Astrocyte (in vitro differentiated cells and primary cell): ENCODE measurements around the gene CHCHD6. TPM values are rescaled to one million over a fixed set of nuclear protein-coding genes. Genes with fewer than 3 reads are reported as not detected.

Experiments used
- DNase-seq: peaks from one replicate; pipeline ENCODE4 v3.0.0-alpha.2; 2010; ENCODE audit warnings: low read depth
- FAIRE-seq: peaks from 2 replicates; lab custom pipeline; 2011; peaks lifted over from hg19 to GRCh38; lab: Jason Lieb, UNC
- H2AFZ ChIP-seq: 2 replicates; pipeline ENCODE4 v1.6.0; 2012; ENCODE audit warnings: low read depth, low read length, inconsistent platforms
- H3K27ac ChIP-seq: 2 replicates; pipeline ENCODE4 v1.5.1; 2011; ENCODE audit warnings: low read depth, low read length, inconsistent platforms
- H3K27me3 ChIP-seq: 2 replicates; pipeline ENCODE4 v1.6.0; 2011; ENCODE audit warnings: low read length, inconsistent platforms; ENCODE audit not compliant: insufficient read depth
- H3K36me3 ChIP-seq: 2 replicates; pipeline ENCODE4 v1.5.1; 2011; ENCODE audit warnings: low read length, inconsistent platforms; ENCODE audit not compliant: insufficient read depth
- H3K4me1 ChIP-seq: 2 replicates; pipeline ENCODE4 v1.5.1; 2011; ENCODE audit warnings: low read length, inconsistent platforms; ENCODE audit not compliant: insufficient read depth
- H3K4me2 ChIP-seq: 2 replicates; pipeline ENCODE4 v1.6.0; 2012; ENCODE audit warnings: low read length, inconsistent platforms
- H3K4me3 ChIP-seq: 2 replicates; pipeline ENCODE4 v1.5.1; 2011; ENCODE audit warnings: low read depth, mild to moderate bottlenecking, low read length, inconsistent platforms; ENCODE audit not compliant: insufficient read depth
- H3K79me2 ChIP-seq: 2 replicates; pipeline ENCODE4 v1.6.0; 2012; ENCODE audit warnings: mild to moderate bottlenecking, low read length, inconsistent platforms; ENCODE audit not compliant: insufficient read depth
- H3K9ac ChIP-seq: 2 replicates; pipeline ENCODE4 v1.6.0; 2012; ENCODE audit warnings: mild to moderate bottlenecking, low read length, inconsistent platforms
- H3K9me3 ChIP-seq: 2 replicates; pipeline ENCODE4 v1.5.1; 2012; ENCODE audit warnings: low read depth, mild to moderate bottlenecking, low read length, inconsistent platforms; ENCODE audit not compliant: insufficient read depth
- H4K20me1 ChIP-seq: 2 replicates; pipeline ENCODE4 v1.6.0; 2012; ENCODE audit warnings: low read length, inconsistent platforms; ENCODE audit not compliant: insufficient read depth
- H3K27ac Mint-ChIP-seq: one replicate; pipeline ENCODE4 v1.8.0; 2021; ENCODE audit warnings: mild to moderate bottlenecking, mixed read lengths; ENCODE audit not compliant: unreplicated experiment
- H3K27me3 Mint-ChIP-seq: one replicate; pipeline ENCODE4 v1.8.0; 2021; ENCODE audit warnings: low read depth, mixed read lengths; ENCODE audit not compliant: unreplicated experiment
- H3K36me3 Mint-ChIP-seq: one replicate; pipeline ENCODE4 v1.8.0; 2021; ENCODE audit warnings: low read depth, mixed read lengths; ENCODE audit not compliant: unreplicated experiment
- H3K4me1 Mint-ChIP-seq: one replicate; pipeline ENCODE4 v1.8.0; 2021; ENCODE audit warnings: low read depth, mixed read lengths; ENCODE audit not compliant: unreplicated experiment
- H3K4me3 Mint-ChIP-seq: one replicate; pipeline ENCODE4 v1.8.0; 2021; ENCODE audit warnings: mild to moderate bottlenecking, moderate library complexity, mixed read lengths; ENCODE audit not compliant: unreplicated experiment
- H3K9me3 Mint-ChIP-seq: one replicate; pipeline ENCODE4 v1.8.0; 2021; ENCODE audit warnings: mild to moderate bottlenecking, mixed read lengths; ENCODE audit not compliant: unreplicated experiment
- CTCF ChIP-seq: IDR thresholded peaks from 2 replicates; pipeline ENCODE4 v1.5.1; 2011; ENCODE audit warnings: low read depth, mild to moderate bottlenecking, inconsistent platforms, low read length, moderate library complexity; ENCODE audit not compliant: insufficient read depth
- EZH2 ChIP-seq: IDR thresholded peaks from 2 replicates; pipeline ENCODE4 v1.6.1; 2012; ENCODE audit warnings: mild to moderate bottlenecking, low read length, inconsistent platforms; ENCODE audit not compliant: insufficient read depth
- total RNA-seq: library from RNA; stranded (reverse); gene quantifications from 2 replicates; pipeline ENCODE4 v1.2.1, GENCODE V29; 2021

CHCHD6 gene
- total RNA-seq, 1 donor from 2014 or later, result 21.1 TPM

- Mint-ChIP-seq H3K9me3 (no peaks in the 10 kb centered on the region), H3K4me1 (peaks cover 16% of the 10 kb centered on the region), H3K36me3 (no peaks in the 10 kb centered on the region), H3K4me3 (no peak overlapping the region), H3K27me3 (peaks cover 36% of the 10 kb centered on the region), H3K27ac (peak overlapping the region; percentile 9)
- Histone ChIP-seq H3K27me3 (peaks cover 14% of the 10 kb centered on the region), H4K20me1 (no peaks in the 10 kb centered on the region), H3K4me1 (peaks cover 7% of the 10 kb centered on the region), H3K4me2 (no peak overlapping the region), H3K9ac (no peak overlapping the region), H3K4me3 (no peak overlapping the region), H3K27ac (no peak overlapping the region), H3K9me3 (no peaks in the 10 kb centered on the region), H2AFZ (no peak overlapping the region), H3K79me2 (no peaks in the 10 kb centered on the region), H3K36me3 (no peaks in the 10 kb centered on the region)
- FAIRE-seq (no peak), DNase-seq (no peak)
- TF ChIP-seq EZH2 (no peak), CTCF (no peak)
These were observed 23.4 kb upstream of the CHCHD6 start for GRCh38 chr3:126680667-126681055.

- H3K4me3 Mint-ChIP-seq, result no peak overlapping the region
- no peak overlapping the region for H3K27ac ChIP-seq
- FAIRE-seq (no peak), DNase-seq (no peak)
- H3K9me3 ChIP-seq, result no peaks in the 10 kb centered on the region
- TF ChIP-seq CTCF (no peak), EZH2 (no peak)
- H4K20me1 ChIP-seq, result no peaks in the 10 kb centered on the region
- no peak overlapping the region for H3K4me2 ChIP-seq
- no peak overlapping the region for H3K9ac ChIP-seq
- no peaks in the 10 kb centered on the region for H3K36me3 ChIP-seq
- H3K9me3 Mint-ChIP-seq, result no peaks in the 10 kb centered on the region
- H3K4me1 Mint-ChIP-seq, result peaks cover 16% of the 10 kb centered on the region
- H3K4me3 ChIP-seq, result no peak overlapping the region
- H3K79me2 ChIP-seq, result no peaks in the 10 kb centered on the region
- H3K27ac Mint-ChIP-seq, result no peak overlapping the region
- peaks cover 36% of the 10 kb centered on the region for H3K27me3 Mint-ChIP-seq
- peaks cover 7% of the 10 kb centered on the region for H3K4me1 ChIP-seq
- H3K27me3 ChIP-seq, result peaks cover 14% of the 10 kb centered on the region
- no peaks in the 10 kb centered on the region for H3K36me3 Mint-ChIP-seq
- H2AFZ ChIP-seq, result no peak overlapping the region
These were observed 22.0 kb upstream of the CHCHD6 start for GRCh38 chr3:126682009-126682408.

GRCh38 chr3:126683069-126683468 is 21.0 kb upstream of the CHCHD6 start:
- no peak overlapping the region for H3K4me3 Mint-ChIP-seq
- Histone ChIP-seq H3K79me2 (no peaks in the 10 kb centered on the region), H3K36me3 (no peaks in the 10 kb centered on the region), H3K4me3 (no peak overlapping the region), H4K20me1 (no peaks in the 10 kb centered on the region), H3K4me1 (peaks cover 7% of the 10 kb centered on the region), H3K9me3 (no peaks in the 10 kb centered on the region), H3K27ac (no peak overlapping the region), H3K4me2 (no peak overlapping the region), H2AFZ (no peak overlapping the region), H3K9ac (no peak overlapping the region), H3K27me3 (peaks cover 8% of the 10 kb centered on the region)
- H3K36me3 Mint-ChIP-seq, result no peaks in the 10 kb centered on the region
- DNase-seq (no peak), FAIRE-seq (no peak)
- no peaks in the 10 kb centered on the region for H3K9me3 Mint-ChIP-seq
- no peak overlapping the region for H3K27ac Mint-ChIP-seq
- H3K4me1 Mint-ChIP-seq, result peaks cover 16% of the 10 kb centered on the region
- TF ChIP-seq EZH2 (no peak), CTCF (no peak)
- H3K27me3 Mint-ChIP-seq, result peaks cover 30% of the 10 kb centered on the region
